Activated CD4-positive, alpha-beta T cell treated with anti-CD3 and anti-CD28 coated beads, Interleukin-2, amount 10 ng/mL, durations not matched to agents 7 days and 5 days (primary cell): ENCODE measurements around the gene SULF2. TPM values are rescaled to one million over a fixed set of nuclear protein-coding genes. Genes with fewer than 3 reads are reported as not detected.

Source experiments
- CTCF ChIA-PET: fragments of 350-600 bp; sonication (Branson Sonifier 250); formaldehyde crosslinking; loops from one replicate; lab custom pipeline; 2021; ENCODE audit warnings: antibody characterized with exemption; lab: Charles Lee
- POLR2A ChIA-PET: fragments of 350-600 bp; sonication (Branson Sonifier 250); formaldehyde crosslinking; loops from one replicate; lab custom pipeline; 2021; ENCODE audit warnings: antibody characterized with exemption; lab: Charles Lee
- DNase-seq: peaks from one replicate; pipeline ENCODE4 v3.0.0-alpha.2; 2020
- H3K27ac Mint-ChIP-seq: one replicate; pipeline ENCODE4 v1.8.0; 2021; ENCODE audit warnings: mild to moderate bottlenecking, moderate library complexity, mixed read lengths
- H3K27me3 Mint-ChIP-seq: one replicate; pipeline ENCODE4 v1.8.0; 2021; ENCODE audit warnings: mixed read lengths
- H3K36me3 Mint-ChIP-seq: one replicate; pipeline ENCODE4 v1.8.0; 2021; ENCODE audit warnings: low read depth, mixed read lengths
- H3K4me1 Mint-ChIP-seq: one replicate; pipeline ENCODE4 v1.8.0; 2021; ENCODE audit warnings: mixed read lengths
- H3K4me3 Mint-ChIP-seq: one replicate; pipeline ENCODE4 v1.8.0; 2021; ENCODE audit warnings: mild to moderate bottlenecking, moderate library complexity, mixed read lengths
- H3K9me3 Mint-ChIP-seq: one replicate; pipeline ENCODE4 v1.8.0; 2021; ENCODE audit warnings: mixed read lengths
- total RNA-seq, 2 experiments: library from RNA; stranded (reverse); gene quantifications; one replicate each; pipeline ENCODE4 v1.2.3, GENCODE V29; 2021

The SULF2 gene
- total RNA-seq, 2 experiments from 2014 or later, result 0.37 to 0.69 TPM

DNA sequence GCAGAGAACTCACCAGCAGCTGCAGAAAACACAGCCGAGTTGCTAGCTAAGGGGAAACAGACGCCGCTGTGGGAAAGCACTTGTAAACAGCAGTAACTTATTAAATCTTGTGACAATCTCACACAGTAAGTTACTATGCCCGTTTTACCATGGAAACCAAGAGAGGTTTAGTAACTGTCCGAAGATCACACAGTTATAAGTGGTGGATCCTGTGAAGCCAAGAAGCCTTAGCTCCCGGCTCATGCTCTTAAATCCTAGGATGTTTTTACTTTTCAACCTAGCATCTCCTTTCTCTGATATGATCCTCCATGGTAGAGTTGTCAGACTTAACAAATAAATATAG lies 1.5 kb upstream of the SULF2 start:
- CTCF ChIA-PET, result interaction anchor here (0.7 kb wide), 1 partner anchor 1015 kb away, joined by 3 read pairs; no protein-coding TSS in a partner anchor
- Mint-ChIP-seq H3K36me3 (no peaks in the 10 kb centered on the region), H3K9me3 (no peaks in the 10 kb centered on the region), H3K4me1 (peaks cover 11% of the 10 kb centered on the region), H3K27me3 (peaks cover 63% of the 10 kb centered on the region), H3K27ac (no peak overlapping the region), H3K4me3 (no peak overlapping the region)
- POLR2A ChIA-PET, result no interaction called here
- no peak for DNase-seq

DNA sequence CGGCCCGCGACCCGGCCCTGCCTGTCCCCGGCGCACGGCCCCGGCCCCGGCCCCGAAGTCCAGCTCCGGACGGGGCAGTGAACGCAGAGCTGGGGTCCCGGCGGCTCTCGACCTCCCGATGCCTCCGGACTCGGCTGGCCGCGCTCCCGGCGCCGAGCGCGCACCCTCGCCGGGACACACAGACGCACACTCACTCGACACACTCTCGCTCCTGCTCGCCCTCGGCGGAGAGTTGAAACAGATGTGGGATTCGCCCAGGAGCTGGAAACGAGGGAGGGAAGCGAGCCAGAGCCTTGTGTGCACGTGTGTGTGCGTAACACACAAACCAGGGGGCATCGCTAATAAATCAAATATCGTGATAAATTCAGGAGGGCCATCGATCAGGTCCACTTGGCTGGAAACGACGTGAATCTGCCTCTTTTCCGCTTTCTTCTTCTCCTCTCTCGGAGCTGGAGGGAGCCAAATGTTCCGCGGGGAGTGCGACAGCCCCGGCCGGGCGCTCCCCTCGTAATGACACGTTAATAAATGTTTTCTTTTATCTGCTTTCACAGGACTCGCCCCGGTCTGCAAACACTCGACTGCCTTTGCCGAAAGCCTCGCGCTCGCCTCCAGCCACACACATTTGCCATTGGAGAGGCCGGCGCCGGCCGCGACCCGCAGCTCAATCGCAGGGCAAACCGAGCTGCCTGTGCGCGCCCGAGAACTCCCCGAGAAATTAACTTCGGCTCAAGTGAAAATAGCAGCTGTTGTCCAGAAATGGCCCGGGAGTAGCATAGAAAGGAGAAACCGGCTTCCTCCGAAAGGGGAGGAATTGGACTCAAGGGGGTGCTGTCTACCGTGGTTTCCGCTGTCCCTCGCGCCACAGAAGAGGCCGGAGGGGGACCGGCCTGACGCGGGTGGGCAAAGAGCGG lies 828 bp upstream of the SULF2 start:
- ChIA-PET CTCF (interaction anchor here (0.7 kb wide), 1 partner anchor 1016 kb away, joined by 3 read pairs; no protein-coding TSS in a partner anchor), POLR2A (no interaction called here)
- DNase-seq, result peak; percentile 9
- H3K36me3 Mint-ChIP-seq, result no peaks in the 10 kb centered on the region
- H3K27ac Mint-ChIP-seq, result no peak overlapping the region
- H3K4me3 Mint-ChIP-seq, result peak overlapping the region; percentile 51
- H3K27me3 Mint-ChIP-seq, result peaks cover 62% of the 10 kb centered on the region
- H3K9me3 Mint-ChIP-seq, result no peaks in the 10 kb centered on the region
- peaks cover 11% of the 10 kb centered on the region for H3K4me1 Mint-ChIP-seq

DNA sequence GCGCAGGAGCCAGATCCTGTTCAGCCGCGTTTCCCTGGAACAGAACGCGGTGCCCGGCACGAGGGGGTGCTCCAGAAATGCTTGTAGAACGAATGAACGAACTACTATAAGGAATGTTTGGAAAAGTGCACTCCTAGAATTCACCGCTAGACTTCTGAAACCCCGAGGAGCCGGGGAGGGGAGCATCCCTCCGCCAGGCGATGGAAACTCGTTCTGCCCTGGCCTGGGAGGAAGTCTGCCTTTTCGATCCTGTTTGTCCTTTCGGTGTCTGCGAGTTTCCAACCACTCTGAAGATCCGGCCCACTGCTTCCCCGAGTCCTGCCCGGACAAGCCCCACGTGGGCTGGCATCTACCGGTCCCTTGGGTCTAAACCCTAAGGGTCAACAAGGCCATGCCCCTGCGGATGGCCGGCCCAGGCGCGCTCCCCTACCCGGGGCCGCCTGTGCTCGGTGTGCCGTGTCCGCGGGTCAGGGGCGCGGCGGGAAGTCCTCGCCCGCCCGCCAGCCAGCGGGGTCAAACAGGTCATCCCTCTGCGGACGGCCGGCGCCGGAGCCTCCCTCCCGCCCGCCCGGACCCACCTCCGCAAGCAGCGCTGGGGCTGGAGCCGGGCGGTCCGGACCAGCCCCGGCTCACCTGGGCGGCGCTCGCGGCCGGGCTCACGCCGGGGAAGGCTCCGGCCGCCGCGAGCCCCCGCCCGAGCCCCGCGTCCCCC lies 526 bp downstream of the SULF2 start:
- Mint-ChIP-seq H3K27ac (no peak overlapping the region), H3K9me3 (no peaks in the 10 kb centered on the region), H3K27me3 (peaks cover 56% of the 10 kb centered on the region), H3K4me3 (peak overlapping the region; percentile 4), H3K36me3 (no peaks in the 10 kb centered on the region), H3K4me1 (peaks cover 11% of the 10 kb centered on the region)
- no peak for DNase-seq
- POLR2A ChIA-PET, result no interaction called here
- CTCF ChIA-PET, result no interaction called here

GRCh38 chr20:47783828-47784598 lies 1.3 kb downstream of the SULF2 start:
- DNase-seq, result no peak
- H3K36me3 Mint-ChIP-seq, result no peaks in the 10 kb centered on the region
- CTCF ChIA-PET, result interaction anchor here (1.2 kb wide), 1 partner anchor 74 kb away, joined by 3 read pairs; no protein-coding TSS in a partner anchor
- H3K9me3 Mint-ChIP-seq, result no peaks in the 10 kb centered on the region
- H3K4me3 Mint-ChIP-seq, result peak overlapping the region; percentile 4
- POLR2A ChIA-PET, result no interaction called here
- peaks cover 11% of the 10 kb centered on the region for H3K4me1 Mint-ChIP-seq
- H3K27ac Mint-ChIP-seq, result no peak overlapping the region
- peaks cover 54% of the 10 kb centered on the region for H3K27me3 Mint-ChIP-seq

DNA sequence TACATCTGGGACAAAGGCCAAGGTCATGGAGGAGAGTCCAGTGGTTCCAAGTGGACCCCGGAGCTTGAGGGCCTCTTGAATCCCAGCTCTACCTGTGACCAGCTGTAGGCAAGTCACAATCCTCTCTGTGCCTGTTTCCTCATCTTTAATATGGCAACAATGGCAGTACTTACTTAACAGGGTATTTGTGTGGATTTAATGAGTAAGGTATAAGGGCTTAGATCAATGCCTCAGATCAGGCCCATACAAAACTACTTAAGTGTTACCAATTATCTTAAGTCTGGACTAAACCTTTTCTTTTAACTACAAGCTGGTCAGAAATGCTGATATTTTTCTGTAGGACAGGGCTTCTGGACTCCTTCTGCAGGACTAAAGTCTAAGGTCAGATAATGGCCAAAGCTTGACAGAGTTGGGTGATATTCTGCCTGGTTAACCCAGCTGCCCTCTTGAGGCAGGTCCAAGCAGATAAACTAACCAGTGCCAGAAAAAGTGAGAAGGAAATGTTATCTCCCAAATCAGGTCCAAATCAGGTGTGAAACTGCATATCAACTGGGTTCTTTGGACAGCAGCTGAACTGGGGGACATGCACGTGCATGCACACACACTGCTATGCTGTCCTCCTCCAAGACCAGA lies 2.2 kb downstream of the SULF2 start:
- POLR2A ChIA-PET, result no interaction called here
- H3K9me3 Mint-ChIP-seq, result no peaks in the 10 kb centered on the region
- H3K27me3 Mint-ChIP-seq, result peaks cover 47% of the 10 kb centered on the region
- no peak for DNase-seq
- CTCF ChIA-PET, result interaction anchor here (1.2 kb wide), 1 partner anchor 74 kb away, joined by 3 read pairs; no protein-coding TSS in a partner anchor
- peaks cover 11% of the 10 kb centered on the region for H3K4me1 Mint-ChIP-seq
- H3K27ac Mint-ChIP-seq, result peak overlapping the region; percentile 9
- no peak overlapping the region for H3K4me3 Mint-ChIP-seq
- H3K36me3 Mint-ChIP-seq, result no peaks in the 10 kb centered on the region

DNA sequence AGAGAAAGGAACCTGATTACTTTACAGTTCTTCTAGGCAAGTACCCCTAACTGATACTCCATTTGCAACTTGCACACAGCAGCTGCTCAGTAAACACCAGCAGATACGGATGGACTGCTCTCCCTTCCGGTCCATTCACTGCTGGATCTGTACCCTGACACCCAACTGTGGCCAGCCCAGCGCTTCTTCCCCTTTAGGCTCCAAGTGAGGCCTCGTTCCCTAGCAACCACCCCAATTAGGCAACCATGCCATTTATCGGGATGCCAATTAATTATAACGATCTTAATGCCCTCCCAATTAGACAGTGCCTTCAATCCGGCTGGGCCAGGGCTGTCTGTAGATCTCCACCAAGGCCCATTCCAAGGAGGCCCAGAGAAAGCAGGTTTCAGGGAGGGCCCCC lies 3.2 kb downstream of the SULF2 start:
- POLR2A ChIA-PET, result no interaction called here
- CTCF ChIA-PET, result interaction anchor here (1.1 kb wide), 1 partner anchor 398 kb away, joined by 4 read pairs; no protein-coding TSS in a partner anchor
- Mint-ChIP-seq H3K27ac (no peak overlapping the region), H3K27me3 (peaks cover 40% of the 10 kb centered on the region), H3K9me3 (no peaks in the 10 kb centered on the region), H3K4me3 (no peak overlapping the region), H3K4me1 (peaks cover 11% of the 10 kb centered on the region), H3K36me3 (no peaks in the 10 kb centered on the region)
- DNase-seq, result no peak

DNA sequence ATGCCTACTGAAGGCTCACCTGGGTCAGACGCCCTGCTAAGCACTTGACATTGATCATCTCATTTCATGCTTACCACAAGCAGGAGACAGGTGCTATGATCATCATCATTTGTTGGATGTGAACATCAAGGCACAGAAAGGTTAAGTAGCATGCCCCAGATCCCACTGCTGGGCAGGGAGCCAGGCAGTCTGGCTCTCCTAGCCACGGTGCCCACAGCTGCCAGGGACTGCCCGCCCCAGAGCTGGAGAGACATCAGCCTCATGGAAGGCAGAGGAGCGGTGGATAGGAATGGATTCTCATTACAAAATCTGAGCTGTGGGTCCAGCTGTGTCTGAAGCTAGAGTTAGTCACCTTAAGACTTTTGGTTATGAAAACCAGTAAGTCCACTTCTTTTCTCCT lies 3.6 kb downstream of the SULF2 start:
- ChIA-PET POLR2A (no interaction called here), CTCF (interaction anchor here (1.0 to 1.1 kb wide), 2 partner anchors 51 to 397 kb away, joined by 3 to 4 read pairs; no protein-coding TSS in a partner anchor)
- Mint-ChIP-seq H3K4me1 (peaks cover 11% of the 10 kb centered on the region), H3K27ac (no peak overlapping the region), H3K36me3 (no peaks in the 10 kb centered on the region), H3K9me3 (no peaks in the 10 kb centered on the region), H3K4me3 (no peak overlapping the region), H3K27me3 (peaks cover 35% of the 10 kb centered on the region)
- DNase-seq, result no peak

- H3K36me3 Mint-ChIP-seq, result no peaks in the 10 kb centered on the region
- no peak overlapping the region for H3K27ac Mint-ChIP-seq
- DNase-seq, result no peak
- CTCF ChIA-PET, result interaction anchor here (1.0 kb wide), 1 partner anchor 50 kb away, joined by 3 read pairs; no protein-coding TSS in a partner anchor
- POLR2A ChIA-PET, result no interaction called here
- H3K9me3 Mint-ChIP-seq, result no peaks in the 10 kb centered on the region
- H3K4me3 Mint-ChIP-seq, result no peak overlapping the region
- H3K4me1 Mint-ChIP-seq, result peaks cover 7% of the 10 kb centered on the region
- peaks cover 27% of the 10 kb centered on the region for H3K27me3 Mint-ChIP-seq
Observed at GRCh38 chr20:47780720-47781389, 4.4 kb downstream of the SULF2 start.

DNA sequence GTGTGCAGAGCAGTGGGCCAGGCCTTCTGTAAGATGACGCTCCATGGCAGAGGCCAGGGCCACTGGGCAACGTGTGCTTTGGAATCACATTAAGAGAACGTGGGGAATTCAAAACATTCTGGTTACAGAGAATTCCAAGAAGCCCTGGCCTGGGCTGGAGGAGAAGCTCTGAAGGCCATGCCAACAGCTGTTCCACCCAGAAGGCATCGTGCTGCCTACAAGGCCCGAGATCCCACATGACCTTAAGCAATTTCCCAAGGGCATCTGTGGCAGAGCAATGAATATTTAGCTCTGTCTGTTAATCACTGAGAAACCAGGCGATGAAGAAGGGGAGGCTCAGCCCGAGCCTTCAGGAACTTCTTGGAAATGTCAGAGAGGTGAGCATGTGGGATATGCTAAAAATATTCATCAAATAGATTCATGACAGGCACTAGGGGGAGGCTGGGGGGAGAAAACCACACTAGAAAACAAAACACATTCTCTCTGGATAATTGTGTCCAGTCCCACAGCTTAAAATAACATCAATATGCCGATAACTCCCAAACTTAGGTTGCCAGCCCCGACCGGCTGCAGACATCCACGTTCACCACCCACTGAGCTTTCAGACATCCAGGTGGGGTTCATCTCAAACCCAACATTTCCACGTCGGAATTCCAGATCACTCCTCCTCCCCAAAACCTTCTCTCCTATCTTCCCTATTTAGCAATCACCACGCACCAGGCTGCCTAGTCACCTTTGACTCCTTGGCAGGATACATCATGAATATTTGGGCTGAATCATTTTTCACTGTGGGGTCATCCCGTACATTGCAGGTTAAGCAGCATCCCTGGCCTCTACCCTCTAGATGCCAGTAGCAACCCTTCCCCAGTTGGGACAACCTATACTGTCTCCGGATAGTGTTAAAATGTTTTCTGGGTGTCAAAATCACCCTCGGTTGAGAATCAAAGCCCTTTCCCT lies 6.6 kb downstream of the SULF2 start:
- ChIA-PET CTCF (interaction anchor here (0.6 kb wide), 1 partner anchor 1231 kb away, joined by 3 read pairs; no protein-coding TSS in a partner anchor), POLR2A (no interaction called here)

GRCh38 chr20:47777220-47777619 lies 8.1 kb downstream of the SULF2 start:
- Mint-ChIP-seq H3K9me3 (no peaks in the 10 kb centered on the region), H3K4me3 (no peak overlapping the region), H3K27me3 (peaks cover 1% of the 10 kb centered on the region), H3K4me1 (no peaks in the 10 kb centered on the region), H3K36me3 (no peaks in the 10 kb centered on the region), H3K27ac (no peak overlapping the region)
- no peak for DNase-seq
- ChIA-PET CTCF (no interaction called here), POLR2A (no interaction called here)

More for the DNA sequence above, 6.6 kb downstream of the SULF2 start:
- Mint-ChIP-seq H3K27me3 (peaks cover 16% of the 10 kb centered on the region), H3K27ac (no peak overlapping the region), H3K9me3 (no peaks in the 10 kb centered on the region), H3K4me3 (no peak overlapping the region), H3K36me3 (no peaks in the 10 kb centered on the region), H3K4me1 (no peaks in the 10 kb centered on the region)
- DNase-seq, result no peak

GRCh38 chr20:47776639-47777038 lies 8.6 kb downstream of the SULF2 start:
- ChIA-PET POLR2A (no interaction called here), CTCF (no interaction called here)
- no peak for DNase-seq
- no peaks in the 10 kb centered on the region for H3K27me3 Mint-ChIP-seq
- no peaks in the 10 kb centered on the region for H3K4me1 Mint-ChIP-seq
- H3K4me3 Mint-ChIP-seq, result no peak overlapping the region
- H3K27ac Mint-ChIP-seq, result no peak overlapping the region
- H3K36me3 Mint-ChIP-seq, result no peaks in the 10 kb centered on the region
- no peaks in the 10 kb centered on the region for H3K9me3 Mint-ChIP-seq
